ENCODE results near the gene BTG2.
"Not testable (repeated sequence)": the region's sequence is repeated elsewhere in the genome, so short reads cannot be mapped to it uniquely, and the experiment has no call there.

Gene BTG2

DNA sequence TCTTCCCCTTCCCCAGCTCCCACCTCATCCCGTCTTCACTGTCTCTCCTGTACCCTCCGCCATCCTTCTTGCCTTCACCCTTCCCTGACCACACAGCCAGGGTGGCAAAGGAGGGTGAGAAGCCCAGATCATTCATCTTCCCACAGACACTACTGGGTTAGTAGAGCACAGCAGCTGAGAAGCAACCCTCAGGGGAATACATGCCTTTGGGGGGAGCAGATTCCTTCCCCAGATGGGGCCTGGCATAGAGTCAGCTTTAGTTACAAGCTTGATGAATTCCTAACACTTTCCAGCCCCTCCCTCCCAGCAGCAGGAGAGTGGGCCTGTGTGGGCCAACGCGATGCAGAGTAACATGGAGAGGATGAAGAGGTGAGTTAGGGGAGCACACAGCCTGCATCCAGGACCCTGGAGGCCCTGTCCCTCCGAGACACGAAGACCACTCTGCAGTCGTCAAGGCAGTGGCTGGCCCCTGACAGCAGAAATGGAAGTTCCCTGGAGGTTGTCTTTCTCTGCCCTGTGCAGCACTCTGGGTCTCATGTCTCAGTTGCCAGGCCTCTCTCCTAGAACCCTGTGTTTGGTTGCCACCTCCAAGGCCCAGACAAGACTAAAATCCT, 8.8 kb upstream of the BTG2 start:
- no peak for DNase-seq

DNA sequence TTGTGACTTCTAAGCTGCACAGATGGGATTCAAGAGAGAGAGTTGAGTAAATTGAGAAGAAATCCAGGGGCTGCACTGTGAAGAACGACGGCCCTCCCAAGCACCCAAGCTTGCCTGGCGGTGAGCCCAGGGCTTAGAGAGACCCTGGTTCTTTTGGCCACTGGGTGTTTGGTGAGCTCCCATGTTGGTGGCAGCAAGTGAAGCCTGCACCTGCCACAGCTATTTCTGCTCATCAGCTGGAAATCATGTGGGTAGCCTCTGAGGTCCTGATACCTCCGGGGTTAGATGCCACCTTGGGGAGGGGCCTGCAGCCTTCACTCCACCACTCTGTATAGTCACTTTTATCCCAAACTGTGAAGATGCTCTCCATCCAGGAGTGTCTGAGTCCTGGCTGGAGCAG, 6.2 kb upstream of the BTG2 start:
- DNase-seq, result no peak

DNA sequence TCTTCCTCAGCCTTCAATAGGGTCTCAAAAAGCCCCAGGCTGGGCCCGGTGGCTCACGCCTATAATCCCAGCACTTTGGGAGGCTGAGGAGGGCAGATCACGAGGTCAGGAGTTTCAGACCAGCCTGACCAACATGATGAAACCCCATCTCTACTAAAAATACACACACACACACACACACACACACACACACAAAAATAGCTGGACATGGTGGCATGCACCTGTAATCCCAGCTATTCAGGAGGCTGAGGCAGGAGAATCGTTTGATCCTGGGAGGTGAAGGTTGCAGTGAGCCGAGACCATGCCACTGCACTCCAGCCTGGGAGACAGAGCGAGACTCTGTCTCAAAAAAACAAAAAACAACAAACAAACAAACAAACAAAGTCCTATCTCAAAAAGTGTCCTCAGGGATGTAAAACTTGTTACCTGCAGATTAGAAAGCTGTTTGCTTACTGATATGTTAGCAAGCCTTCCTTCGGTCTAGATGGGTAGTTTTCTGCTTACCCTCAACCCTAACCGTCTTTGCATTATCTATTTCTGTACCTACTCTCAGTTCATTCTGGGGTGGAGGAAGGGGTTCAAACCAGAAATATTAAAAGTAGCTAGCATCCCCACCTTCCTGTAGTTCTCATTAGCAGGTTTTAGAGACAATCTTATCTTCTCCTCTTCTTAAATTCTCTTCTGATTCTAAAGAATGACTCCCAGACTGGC, 5.4 kb upstream of the BTG2 start:
- DNase-seq, result not testable (repeated sequence)

DNA sequence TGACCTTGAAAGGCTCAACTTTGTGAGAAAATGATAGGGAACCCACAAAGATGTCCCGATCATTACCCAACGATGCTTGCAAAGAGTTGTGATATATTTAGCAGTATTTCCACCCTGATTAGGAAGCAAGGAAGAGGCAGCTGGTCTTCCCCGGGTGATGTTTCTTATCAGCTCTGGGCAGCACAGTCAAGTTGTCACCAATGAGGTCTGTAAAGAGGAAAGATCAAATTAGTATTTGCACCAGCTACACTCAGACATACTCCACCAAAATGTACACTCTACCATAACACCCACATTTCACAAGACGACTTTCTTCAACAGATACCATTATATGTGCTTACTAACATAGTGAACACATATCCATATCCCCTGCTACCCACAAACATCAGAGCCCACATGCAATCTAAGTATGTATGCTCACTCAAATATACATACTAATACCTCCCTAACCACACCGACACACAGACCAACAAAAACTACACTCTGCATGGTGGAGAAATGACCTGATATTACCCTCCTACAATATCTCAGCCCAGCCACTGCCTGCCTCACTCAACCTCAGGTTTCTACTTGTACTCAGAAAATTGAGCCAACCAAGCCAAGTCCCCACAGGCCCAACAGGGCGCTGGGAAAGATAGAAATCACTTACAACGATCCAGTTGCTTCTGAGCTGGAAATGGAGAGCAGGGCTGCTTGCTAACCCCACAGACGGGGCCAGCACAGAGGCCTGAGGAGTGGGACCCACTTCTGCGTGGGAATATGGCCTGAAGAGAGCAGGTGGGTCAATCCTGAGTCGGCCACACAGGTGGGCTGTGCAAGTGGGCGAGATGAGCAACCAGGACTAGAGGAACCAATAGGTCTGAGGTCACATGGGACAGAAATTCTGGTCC, 4.6 kb upstream of the BTG2 start:
- DNase-seq, result no peak

DNA sequence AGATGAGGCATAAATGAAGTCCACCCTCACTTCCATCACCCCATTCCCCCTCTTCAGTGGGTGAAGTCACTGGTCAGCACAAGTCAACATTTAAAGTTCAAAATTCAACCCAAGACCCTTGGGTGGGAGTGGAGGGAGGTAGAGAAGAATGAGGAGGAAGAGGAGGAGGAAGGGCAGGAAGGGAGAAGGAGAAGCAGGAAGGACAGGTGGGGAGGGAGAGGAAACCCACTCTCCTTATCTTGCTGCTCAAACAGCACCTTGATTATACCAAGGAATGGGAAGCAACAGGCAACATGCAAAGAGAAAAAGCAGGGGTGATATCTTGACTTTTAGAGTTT, 4.0 kb upstream of the BTG2 start:
- DNase-seq, result no peak

DNA sequence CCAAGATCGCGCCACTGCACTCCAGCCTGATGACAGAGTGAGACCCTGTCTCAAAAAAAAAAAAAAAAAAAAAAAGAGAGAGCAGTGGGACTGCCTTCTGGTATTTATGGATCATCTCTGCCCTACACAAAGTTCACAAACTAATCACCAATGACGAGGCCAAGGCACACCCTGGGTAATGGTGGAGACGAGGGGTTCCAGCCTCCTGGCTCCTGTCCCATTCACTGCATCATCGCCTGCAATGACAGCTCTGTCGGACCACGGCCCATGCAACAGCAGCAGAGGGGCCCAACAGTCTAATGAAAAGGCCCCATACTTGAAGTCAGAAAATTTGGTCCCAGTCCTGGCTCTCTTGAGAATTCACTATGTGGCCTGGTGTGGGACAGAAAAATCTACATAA, 2.9 kb upstream of the BTG2 start:
- no peak for DNase-seq

DNA sequence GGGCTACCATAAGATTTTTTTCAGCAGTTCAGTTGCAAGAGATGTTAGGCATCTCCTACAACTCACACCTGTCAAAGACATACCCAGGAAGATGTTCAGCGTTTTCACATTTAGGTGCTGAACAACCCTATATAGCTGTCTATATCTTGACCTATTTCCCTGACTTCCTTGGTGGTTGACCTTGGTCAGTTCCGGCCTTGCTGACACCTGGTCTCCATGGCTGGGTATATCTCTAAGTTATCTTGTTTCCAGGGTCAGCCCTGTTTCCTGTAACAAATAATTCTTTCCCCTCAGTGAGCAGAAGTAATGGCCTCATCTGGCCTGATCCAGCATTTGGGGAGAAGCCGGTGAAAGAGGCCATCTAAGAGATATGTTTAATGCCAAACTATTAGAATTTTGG, 2.4 kb upstream of the BTG2 start:
- DNase-seq, result no peak

DNA sequence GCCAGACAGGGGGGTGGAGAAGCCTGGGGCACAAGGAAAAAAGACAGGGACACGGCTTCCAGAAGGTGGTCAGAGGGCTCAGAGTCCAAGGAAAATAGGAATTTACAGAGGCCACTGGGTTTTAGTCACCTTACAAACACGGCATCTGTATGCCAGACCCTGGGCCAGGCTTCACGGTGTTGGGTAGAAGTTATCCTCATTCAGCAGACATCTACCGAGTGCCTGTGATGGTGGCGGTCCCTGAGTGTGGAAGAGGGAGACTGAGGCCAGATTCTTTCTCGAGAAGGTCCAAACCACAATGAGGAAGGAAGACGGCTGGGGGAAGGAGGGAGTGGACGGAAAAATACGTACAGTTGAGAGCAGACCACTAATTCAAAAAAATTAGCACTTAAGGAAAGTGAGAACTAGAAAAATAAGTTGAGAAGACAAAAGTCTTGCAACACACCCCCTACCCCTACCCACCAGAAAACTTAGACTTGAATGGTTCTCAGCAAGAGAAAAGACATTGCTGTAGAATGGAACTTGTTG, 864 bp upstream of the BTG2 start:
- DNase-seq, result no peak

DNA sequence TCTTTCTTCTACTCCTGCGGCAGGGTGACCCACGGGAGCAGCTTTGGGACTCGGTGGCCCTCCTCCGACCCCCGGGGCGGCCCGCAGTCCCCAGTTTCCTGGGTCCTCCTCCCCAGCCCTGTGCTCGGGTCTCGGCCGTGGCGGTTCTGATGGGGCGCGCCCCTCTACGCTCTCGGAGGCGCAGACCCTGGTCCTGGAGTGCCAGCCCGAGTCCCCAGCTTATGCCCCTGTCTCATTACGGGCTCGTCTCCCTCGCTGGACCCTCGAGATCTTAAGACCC, 430 bp downstream of the BTG2 start:
- DNase-seq, result no peak

DNA sequence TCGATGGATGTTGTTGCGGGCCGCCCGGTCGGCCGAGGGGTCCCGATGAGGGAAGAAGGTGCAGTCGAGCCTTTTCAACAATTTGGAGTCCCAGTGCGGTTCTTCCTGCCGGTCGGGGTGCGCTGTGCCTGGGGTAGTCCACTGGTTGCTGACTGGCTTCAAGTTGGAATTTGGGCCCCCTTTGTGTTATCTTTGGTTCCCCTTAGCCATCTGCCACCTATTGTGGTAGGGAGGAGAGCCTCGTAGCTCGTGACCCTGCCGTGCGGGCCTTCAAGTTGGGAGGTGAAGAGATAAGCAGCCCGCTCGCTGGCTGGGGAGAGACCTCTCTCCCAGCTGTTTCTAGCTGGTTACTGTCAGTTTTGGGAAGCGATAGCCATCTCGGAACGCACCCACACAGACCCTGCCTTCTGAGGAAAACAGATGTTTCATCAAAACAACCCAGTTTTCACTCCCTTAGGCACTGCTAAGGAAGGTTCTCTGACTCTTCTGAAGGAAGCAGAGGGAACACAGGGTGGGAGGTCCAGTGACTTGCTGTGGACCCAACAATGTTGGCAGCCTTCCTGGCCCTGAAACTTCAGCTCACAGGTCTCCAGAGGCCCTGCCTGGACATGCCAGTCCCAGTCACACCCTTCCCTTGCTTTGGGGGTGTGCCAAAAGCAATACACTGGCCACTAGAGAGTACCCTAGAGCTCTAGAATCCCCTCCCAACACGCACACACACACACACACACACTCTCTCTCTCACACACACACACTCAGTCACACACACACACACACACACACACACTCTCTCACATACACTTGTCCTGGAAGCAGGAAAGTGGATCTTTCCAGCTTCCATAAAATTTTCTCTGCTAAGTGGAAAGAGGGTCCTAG, 1.0 kb downstream of the BTG2 start:
- DNase-seq, result peak; percentile 38 to 47

DNA sequence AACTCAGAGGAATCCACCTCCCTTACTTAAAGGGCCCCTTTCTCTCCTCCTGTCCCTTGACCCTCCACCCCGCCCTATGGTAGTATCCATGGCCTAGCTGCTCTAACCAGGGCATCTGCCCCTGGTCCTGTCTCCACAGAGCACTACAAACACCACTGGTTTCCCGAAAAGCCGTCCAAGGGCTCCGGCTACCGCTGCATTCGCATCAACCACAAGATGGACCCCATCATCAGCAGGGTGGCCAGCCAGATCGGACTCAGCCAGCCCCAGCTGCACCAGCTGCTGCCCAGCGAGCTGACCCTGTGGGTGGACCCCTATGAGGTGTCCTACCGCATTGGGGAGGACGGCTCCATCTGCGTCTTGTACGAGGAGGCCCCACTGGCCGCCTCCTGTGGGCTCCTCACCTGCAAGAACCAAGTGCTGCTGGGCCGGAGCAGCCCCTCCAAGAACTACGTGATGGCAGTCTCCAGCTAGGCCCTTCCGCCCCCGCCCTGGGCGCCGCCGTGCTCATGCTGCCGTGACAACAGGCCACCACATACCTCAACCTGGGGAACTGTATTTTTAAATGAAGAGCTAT, 1.7 kb downstream of the BTG2 start:
- peak; percentile 50 to 53 for DNase-seq

DNA sequence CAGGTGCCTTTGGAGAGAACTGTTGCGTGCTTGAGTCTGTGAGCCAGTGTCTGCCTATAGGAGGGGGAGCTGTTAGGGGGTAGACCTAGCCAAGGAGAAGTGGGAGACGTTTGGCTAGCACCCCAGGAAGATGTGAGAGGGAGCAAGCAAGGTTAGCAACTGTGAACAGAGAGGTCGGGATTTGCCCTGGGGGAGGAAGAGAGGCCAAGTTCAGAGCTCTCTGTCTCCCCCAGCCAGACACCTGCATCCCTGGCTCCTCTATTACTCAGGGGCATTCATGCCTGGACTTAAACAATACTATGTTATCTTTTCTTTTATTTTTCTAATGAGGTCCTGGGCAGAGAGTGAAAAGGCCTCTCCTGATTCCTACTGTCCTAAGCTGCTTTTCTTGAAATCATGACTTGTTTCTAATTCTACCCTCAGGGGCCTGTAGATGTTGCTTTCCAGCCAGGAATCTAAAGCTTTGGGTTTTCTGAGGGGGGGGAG, 2.4 kb downstream of the BTG2 start:
- DNase-seq, result peak in 1 of 2 donors; percentile 18

DNA sequence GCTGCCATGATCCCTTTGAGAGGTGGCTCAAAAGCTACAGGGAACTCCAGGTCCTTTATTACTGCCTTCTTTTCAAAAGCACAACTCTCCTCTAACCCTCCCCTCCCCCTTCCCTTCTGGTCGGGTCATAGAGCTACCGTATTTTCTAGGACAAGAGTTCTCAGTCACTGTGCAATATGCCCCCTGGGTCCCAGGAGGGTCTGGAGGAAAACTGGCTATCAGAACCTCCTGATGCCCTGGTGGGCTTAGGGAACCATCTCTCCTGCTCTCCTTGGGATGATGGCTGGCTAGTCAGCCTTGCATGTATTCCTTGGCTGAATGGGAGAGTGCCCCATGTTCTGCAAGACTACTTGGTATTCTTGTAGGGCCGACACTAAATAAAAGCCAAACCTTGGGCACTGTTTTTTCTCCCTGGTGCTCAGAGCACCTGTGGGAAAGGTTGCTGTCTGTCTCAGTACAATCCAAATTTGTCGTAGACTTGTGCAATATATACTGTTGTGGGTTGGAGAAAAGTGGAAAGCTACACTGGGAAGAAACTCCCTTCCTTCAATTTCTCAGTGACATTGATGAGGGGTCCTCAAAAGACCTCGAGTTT, 3.1 kb downstream of the BTG2 start:
- DNase-seq, result no peak

DNA sequence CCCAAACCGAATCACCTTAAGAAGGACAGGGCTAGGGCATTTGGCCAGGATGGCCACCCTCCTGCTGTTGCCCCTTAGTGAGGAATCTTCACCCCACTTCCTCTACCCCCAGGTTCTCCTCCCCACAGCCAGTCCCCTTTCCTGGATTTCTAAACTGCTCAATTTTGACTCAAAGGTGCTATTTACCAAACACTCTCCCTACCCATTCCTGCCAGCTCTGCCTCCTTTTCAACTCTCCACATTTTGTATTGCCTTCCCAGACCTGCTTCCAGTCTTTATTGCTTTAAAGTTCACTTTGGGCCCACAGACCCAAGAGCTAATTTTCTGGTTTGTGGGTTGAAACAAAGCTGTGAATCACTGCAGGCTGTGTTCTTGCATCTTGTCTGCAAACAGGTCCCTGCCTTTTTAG, 3.6 kb downstream of the BTG2 start:
- DNase-seq, result peak in 1 of 2 donors; percentile 26

DNA sequence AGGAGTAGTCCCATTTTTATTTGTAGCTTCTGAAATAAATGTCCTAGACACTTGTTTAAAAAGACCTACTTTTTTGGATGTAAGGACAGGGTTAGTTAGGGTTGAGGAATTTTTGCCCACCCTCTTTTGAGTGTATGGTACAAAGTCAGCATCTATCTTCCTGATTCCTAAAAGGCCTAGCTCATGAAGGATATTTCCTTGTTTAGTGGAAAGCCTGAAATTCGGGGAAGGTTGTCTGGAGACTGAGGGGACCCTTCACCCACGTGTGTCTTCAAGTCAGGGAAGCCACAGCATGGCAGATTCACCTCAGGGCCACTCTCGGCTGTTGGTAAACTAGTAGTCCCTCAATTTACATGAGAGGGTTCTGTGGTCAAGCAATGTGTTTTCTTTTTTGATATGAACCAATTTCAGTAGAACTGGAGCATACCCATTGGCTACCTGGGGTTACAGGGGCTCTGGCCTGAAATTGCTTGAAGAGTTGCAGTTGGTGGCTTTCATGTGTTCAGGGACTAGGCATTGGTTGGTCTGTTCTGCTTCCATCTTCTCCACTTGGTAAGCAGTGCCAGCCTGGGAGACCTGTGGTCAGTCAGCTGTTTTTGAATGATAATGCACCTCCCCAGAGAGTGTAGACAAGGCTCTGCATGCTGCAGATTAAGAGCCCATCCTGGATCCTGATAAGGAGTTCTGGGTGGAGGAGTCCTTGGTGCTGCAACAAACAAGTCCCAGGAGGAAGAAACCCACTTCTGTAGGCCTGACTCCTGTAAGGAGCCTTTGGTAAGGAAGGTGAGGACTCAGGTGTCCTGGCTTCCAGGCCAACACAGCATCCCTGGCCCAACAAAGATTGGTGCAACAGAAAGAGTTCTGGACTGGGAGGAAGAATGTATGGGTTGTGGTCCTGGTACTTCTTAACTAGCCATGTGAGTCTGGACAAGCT, 6.3 kb downstream of the BTG2 start:
- peak in 1 of 2 donors; percentile 15 for DNase-seq

DNA sequence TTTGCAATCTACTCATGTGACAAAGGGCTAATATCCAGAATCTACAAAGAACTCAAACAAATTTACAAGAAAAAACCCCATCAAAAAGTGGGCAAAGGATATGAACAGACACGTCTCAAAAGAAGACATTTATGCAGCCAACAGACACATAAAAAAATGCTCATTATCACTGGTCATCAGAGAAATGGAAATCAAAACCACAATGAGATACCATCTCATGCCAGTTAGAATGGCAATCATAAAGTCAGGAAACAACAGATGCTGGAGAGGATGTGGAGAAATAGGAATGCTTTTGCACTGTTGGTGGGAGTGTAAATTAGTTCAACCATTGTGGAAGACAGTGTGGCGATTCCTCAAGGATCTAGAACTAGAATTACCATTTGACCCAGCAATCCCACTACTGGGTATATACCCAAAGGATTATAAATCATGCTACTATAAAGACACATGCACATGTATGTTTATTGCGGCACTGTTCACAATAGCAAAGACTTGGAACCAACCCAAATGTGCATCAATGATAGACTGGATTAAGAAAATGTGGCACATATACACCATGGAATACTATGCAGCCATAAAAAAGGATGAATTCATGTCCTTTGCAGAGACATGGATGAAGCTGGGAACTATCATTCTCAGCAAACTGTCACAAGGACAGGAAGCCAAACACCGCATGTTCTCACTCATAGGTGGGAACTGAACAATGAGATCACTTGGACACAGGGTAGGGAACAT, 8.9 kb downstream of the BTG2 start:
- not testable (repeated sequence) for DNase-seq

DNA sequence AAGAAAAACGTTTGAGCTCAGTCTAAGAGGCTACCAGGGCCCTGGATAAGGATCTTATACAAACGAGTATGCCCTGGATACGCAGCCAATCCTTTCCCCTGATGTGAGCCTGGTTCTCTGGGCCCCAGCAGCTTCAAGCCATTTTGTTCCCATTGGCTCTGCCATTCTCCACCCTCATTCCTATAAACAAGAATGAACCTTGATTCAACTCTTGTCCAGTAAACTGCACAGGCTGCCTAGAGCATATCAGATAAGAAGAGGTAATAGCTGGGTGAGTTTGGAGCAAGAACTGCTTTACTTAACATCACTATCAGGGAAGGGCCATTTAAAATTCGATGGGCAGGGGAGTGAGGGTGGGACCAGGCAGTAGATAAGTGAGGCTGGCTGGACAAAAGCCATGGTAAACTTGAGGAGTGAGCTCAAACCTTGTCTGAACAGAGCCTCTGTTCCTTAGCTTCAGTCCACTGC, 11.3 kb downstream of the BTG2 start:
- DNase-seq, result no peak

DNA sequence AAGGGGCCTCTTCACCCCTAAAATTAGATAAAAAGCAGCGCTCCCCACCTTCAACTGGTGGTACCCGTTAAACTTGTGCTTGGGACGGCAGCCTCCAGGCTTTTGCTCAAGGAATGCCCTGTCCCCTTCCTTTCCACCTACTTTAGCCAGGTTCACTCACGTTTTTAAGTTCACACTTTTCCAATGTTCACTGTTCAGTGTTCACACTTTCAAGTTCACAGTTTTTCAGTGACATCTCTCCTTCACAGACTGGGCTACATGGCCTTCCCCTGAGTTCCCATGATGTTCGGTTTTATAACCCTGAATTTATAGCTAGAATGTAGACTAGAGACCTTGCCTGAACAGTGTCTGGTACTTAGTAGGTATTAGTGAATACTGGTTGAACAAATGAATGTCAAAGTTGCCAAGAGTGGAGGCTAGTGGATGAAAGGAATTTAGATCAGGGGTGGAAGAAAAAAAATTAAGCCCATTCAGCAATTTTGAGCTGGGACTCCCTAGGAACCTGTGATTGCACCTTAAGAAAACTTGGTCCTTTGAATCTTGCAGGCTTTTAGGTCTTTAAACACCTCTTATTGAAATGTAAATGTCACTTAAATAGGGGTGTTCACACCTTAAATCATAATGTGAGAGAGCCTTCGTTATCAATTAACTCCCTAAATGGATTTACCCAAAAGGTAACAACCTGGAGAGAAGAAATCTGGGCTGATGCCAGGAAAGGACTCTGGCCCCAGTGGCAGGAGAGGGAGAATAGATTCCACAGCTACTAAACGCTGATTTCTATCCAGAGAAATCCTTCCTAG, 12.3 kb downstream of the BTG2 start:
- no peak for DNase-seq

DNA sequence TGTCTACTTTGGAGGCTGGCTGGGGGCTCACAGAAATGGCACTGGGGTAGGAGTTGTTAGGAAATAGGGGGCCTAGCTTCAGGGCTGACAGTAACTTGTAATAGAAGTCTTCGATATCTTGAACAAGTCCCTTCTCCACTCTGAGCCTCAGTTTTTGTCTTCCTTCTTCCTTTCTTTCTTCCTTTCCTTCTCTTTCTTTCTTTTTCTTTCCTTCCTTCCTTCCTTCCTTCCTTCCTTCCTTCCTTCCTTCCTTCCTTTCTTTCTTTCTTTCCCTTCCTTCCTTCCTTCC, 12.9 kb downstream of the BTG2 start:
- DNase-seq, result no peak
